Measurements from ENCODE around the gene PPP3CB. TPM values are rescaled to one million over a fixed set of nuclear protein-coding genes. Genes with fewer than 3 reads are reported as not detected.

The PPP3CB gene
- total and polyA plus RNA-seq, 9 donors: 31.2 to 78.2 (median 55.0) TPM

- Histone ChIP-seq H3K4me3 (no peak overlapping the region), H3K36me3 (peaks cover 4% of the 10 kb centered on the region), H3K9me3 (no peaks in the 10 kb centered on the region), H3K4me1 (ENCODE audit: insufficient read depth) (no peaks in the 10 kb centered on the region), H3K27ac (no peak overlapping the region), H3K27me3 (no peaks in the 10 kb centered on the region)
- TF ChIP-seq EP300 (IDR thresholded peaks at IDR 0.05) (no peak), CTCF (IDR thresholded peaks at IDR 0.05) (no peak), POLR2A (IDR thresholded peaks at IDR 0.05) (no peak)
- intact Hi-C loops (cut with DNase I): no loop called here
- 95 to 98% (median 97%) methylated on average over 4 of the region's 4 CpGs for WGBS, 3 donors
- no peak for DNase-seq
These were observed 69.5 kb downstream of the PPP3CB start for GRCh38 chr10:73426318-73426717.

- Histone ChIP-seq H3K27me3 (no peaks in the 10 kb centered on the region), H3K9me3 (no peaks in the 10 kb centered on the region), H3K4me3 (no peak overlapping the region), H3K36me3 (peaks cover 4% of the 10 kb centered on the region), H3K4me1 (ENCODE audit: insufficient read depth) (no peaks in the 10 kb centered on the region), H3K27ac (no peak overlapping the region)
- no peak for TF ChIP-seq POLR2A (IDR thresholded peaks at IDR 0.05)
- TF ChIP-seq CTCF (IDR thresholded peaks at IDR 0.05): no peak
- no peak for TF ChIP-seq EP300 (IDR thresholded peaks at IDR 0.05)
- DNase-seq: no peak
- intact Hi-C loops (cut with DNase I): no loop called here
- WGBS, 3 donors: 81 to 89% (median 82%) methylated on average over 3 of the region's 3 CpGs
These were observed 71.3 kb downstream of the PPP3CB start for GRCh38 chr10:73424478-73424877.

- TF ChIP-seq CTCF (IDR thresholded peaks at IDR 0.05): no peak
- no peak for TF ChIP-seq EP300 (IDR thresholded peaks at IDR 0.05)
- no peak for TF ChIP-seq POLR2A (IDR thresholded peaks at IDR 0.05)
- Histone ChIP-seq H3K27ac (no peak overlapping the region), H3K4me3 (no peak overlapping the region), H3K4me1 (ENCODE audit: insufficient read depth) (no peaks in the 10 kb centered on the region), H3K27me3 (no peaks in the 10 kb centered on the region), H3K36me3 (peaks cover 4% of the 10 kb centered on the region), H3K9me3 (no peaks in the 10 kb centered on the region)
- intact Hi-C loops (cut with DNase I): no loop called here
- no peak for DNase-seq
These were observed 72.5 kb downstream of the PPP3CB start for GRCh38 chr10:73423309-73423708.

GRCh38 chr10:73416571-73416970, 79.3 kb downstream of the PPP3CB start:
- no peaks in the 10 kb centered on the region for H3K36me3 ChIP-seq
- 87 to 94% (median 89%) methylated on average over 3 of the region's 3 CpGs for WGBS, 3 donors
- intact Hi-C loops (cut with DNase I): no loop called here

More at GRCh38 chr10:73416571-73416970, 79.3 kb downstream of the PPP3CB start:
- H3K9me3 ChIP-seq: no peaks in the 10 kb centered on the region
- H3K27ac ChIP-seq: no peak overlapping the region
- H3K27me3 ChIP-seq: no peaks in the 10 kb centered on the region
- no peak for DNase-seq
- peaks cover 3% of the 10 kb centered on the region for H3K4me1 ChIP-seq (ENCODE audit: insufficient read depth)
- no peak for TF ChIP-seq CTCF (IDR thresholded peaks at IDR 0.05)
- no peak for TF ChIP-seq POLR2A (IDR thresholded peaks at IDR 0.05)
- no peak for TF ChIP-seq EP300 (IDR thresholded peaks at IDR 0.05)
- H3K4me3 ChIP-seq: no peak overlapping the region

Data from ovary (tissue), 9 donors.